ENCODE data around the gene PRKACA. TPM values are rescaled to one million over a fixed set of nuclear protein-coding genes. Genes with fewer than 3 reads are reported as not detected.

Gene PRKACA
- total RNA-seq, 1 experiment from 2014 or later, result 56.7 TPM

GRCh38 chr19:14119644-14120496, 2.3 kb upstream of the PRKACA start:
- intact Hi-C loops (cut with micrococcal nuclease; ENCODE audit: unreplicated experiment), result no loop called here
- peaks cover 6% of the 10 kb centered on the region for H3K36me3 ChIP-seq (ENCODE audit: insufficient read depth, low read length, poor library complexity, severe bottlenecking)
- BruUV-seq (replicated peaks), result no TSS peak

GRCh38 chr19:14119146-14119545, 1.6 kb upstream of the PRKACA start:
- Histone ChIP-seq H3K4me3 (ENCODE audit: low read depth, low read length, poor library complexity, severe bottlenecking) (no peak overlapping the region), H3K27ac (ENCODE audit: low read depth, low read length, poor library complexity, severe bottlenecking) (peak overlapping the region; percentile 9), H3K27me3 (replicated peaks; ENCODE audit: insufficient read depth, low read depth, low read length, poor library complexity) (no peaks in the 10 kb centered on the region), H3K9me3 (ENCODE audit: low read depth, low read length, poor library complexity, severe bottlenecking) (no peaks in the 10 kb centered on the region), H3K4me1 (ENCODE audit: insufficient read depth, low read length, poor library complexity, severe bottlenecking) (peaks cover 10% of the 10 kb centered on the region), H3K36me3 (ENCODE audit: insufficient read depth, low read length, poor library complexity, severe bottlenecking) (no peaks in the 10 kb centered on the region)
- POLR2A ChIA-PET (ENCODE audit: low non-redundant PET), result interaction anchor here (0.7 kb wide), 1 partner anchor 13 kb away, joined by 5 read pairs; no protein-coding TSS in a partner anchor
- TF ChIP-seq EZH2 (IDR thresholded peaks at IDR 0.05; ENCODE audit: borderline replicate concordance, low read depth, low read length, poor library complexity, severe bottlenecking) (no peak), CTCF (conservative IDR thresholded peaks at IDR 0.05; ENCODE audit: low read depth, low read length) (no peak)
- DNase-seq (ENCODE audit: low spot score), result no peak
- intact Hi-C loops (cut with micrococcal nuclease; ENCODE audit: unreplicated experiment), result no loop called here
- CTCF ChIA-PET, result no interaction called here
- no TSS peak for BruUV-seq (replicated peaks)

More at GRCh38 chr19:14119644-14120496, 2.3 kb upstream of the PRKACA start:
- H3K4me3 ChIP-seq (ENCODE audit: low read depth, low read length, poor library complexity, severe bottlenecking), result no peak overlapping the region
- DNase-seq (ENCODE audit: low spot score), result no peak
- ChIA-PET POLR2A (ENCODE audit: low non-redundant PET) (interaction anchor here (0.7 kb wide), 1 partner anchor 84 kb away, joined by 4 read pairs; no protein-coding TSS in a partner anchor), CTCF (no interaction called here)
- H3K9me3 ChIP-seq (ENCODE audit: low read depth, low read length, poor library complexity, severe bottlenecking), result no peaks in the 10 kb centered on the region
- peaks cover 10% of the 10 kb centered on the region for H3K4me1 ChIP-seq (ENCODE audit: insufficient read depth, low read length, poor library complexity, severe bottlenecking)
- H3K27ac ChIP-seq (ENCODE audit: low read depth, low read length, poor library complexity, severe bottlenecking), result no peak overlapping the region
- H3K27me3 ChIP-seq (replicated peaks; ENCODE audit: insufficient read depth, low read depth, low read length, poor library complexity), result no peaks in the 10 kb centered on the region
- no peak for TF ChIP-seq EZH2 (IDR thresholded peaks at IDR 0.05; ENCODE audit: borderline replicate concordance, low read depth, low read length, poor library complexity, severe bottlenecking)
- no peak for TF ChIP-seq CTCF (conservative IDR thresholded peaks at IDR 0.05; ENCODE audit: low read depth, low read length)

- TF ChIP-seq EZH2 (IDR thresholded peaks at IDR 0.05; ENCODE audit: borderline replicate concordance, low read depth, low read length, poor library complexity, severe bottlenecking), result no peak
- no peak for TF ChIP-seq CTCF (conservative IDR thresholded peaks at IDR 0.05; ENCODE audit: low read depth, low read length)
- BruUV-seq (replicated peaks), result no TSS peak
- Histone ChIP-seq H3K4me3 (ENCODE audit: low read depth, low read length, poor library complexity, severe bottlenecking) (peak overlapping the region; percentile 60), H3K36me3 (ENCODE audit: insufficient read depth, low read length, poor library complexity, severe bottlenecking) (no peaks in the 10 kb centered on the region), H3K27ac (ENCODE audit: low read depth, low read length, poor library complexity, severe bottlenecking) (peak overlapping the region; percentile 73), H3K27me3 (replicated peaks; ENCODE audit: insufficient read depth, low read depth, low read length, poor library complexity) (no peaks in the 10 kb centered on the region), H3K9me3 (ENCODE audit: low read depth, low read length, poor library complexity, severe bottlenecking) (no peaks in the 10 kb centered on the region), H3K4me1 (ENCODE audit: insufficient read depth, low read length, poor library complexity, severe bottlenecking) (peaks cover 12% of the 10 kb centered on the region)
- peak; percentile 61 for DNase-seq (ENCODE audit: low spot score)
- intact Hi-C loops (cut with micrococcal nuclease; ENCODE audit: unreplicated experiment), result no loop called here
- ChIA-PET CTCF (no interaction called here), POLR2A (ENCODE audit: low non-redundant PET) (interaction anchor here (0.5 to 0.7 kb wide), 2 partner anchors 14 to 1960 kb away, joined by 5 to 8 read pairs; no protein-coding TSS in a partner anchor)
Measured at GRCh38 chr19:14118165-14119051, 846 bp upstream of the PRKACA start.

All from A673 (cell line).